ENCODE measurements around the gene ACTL6B.
A peak's percentile ranks its signal among the peaks of the same experiment; 100 is the strongest.

Gene ACTL6B

GRCh38 chr7:100678291-100678984 is 22.2 kb upstream of the ACTL6B start:
- TF ChIP-seq TAF1 (IDR thresholded peaks at IDR 0.05; ENCODE audit: low read depth), result no peak
- no peak for TF ChIP-seq YY1 (IDR thresholded peaks at IDR 0.05; ENCODE audit: low read depth)

- TF ChIP-seq RAD21 (IDR thresholded peaks at IDR 0.05; ENCODE audit: low read depth) (no peak), TAF1 (IDR thresholded peaks at IDR 0.05; ENCODE audit: low read depth) (no peak), EGR1 (IDR thresholded peaks at IDR 0.05) (no peak), FOXM1 (IDR thresholded peaks at IDR 0.05; ENCODE audit: borderline replicate concordance, low read depth) (no peak), CEBPB (IDR thresholded peaks at IDR 0.05) (no peak), NFIC (IDR thresholded peaks at IDR 0.05) (no peak), EP300 (IDR thresholded peaks at IDR 0.05; ENCODE audit: borderline replicate concordance) (no peak), TCF12 (IDR thresholded peaks at IDR 0.05; ENCODE audit: low read depth) (no peak), ZBTB7A (IDR thresholded peaks at IDR 0.05; ENCODE audit: low read depth) (no peak), CREB1 (IDR thresholded peaks at IDR 0.05; ENCODE audit: low read depth) (no peak), YY1 (IDR thresholded peaks at IDR 0.05; ENCODE audit: low read depth) (no peak)
- TF ChIP-seq, protein P1, sequence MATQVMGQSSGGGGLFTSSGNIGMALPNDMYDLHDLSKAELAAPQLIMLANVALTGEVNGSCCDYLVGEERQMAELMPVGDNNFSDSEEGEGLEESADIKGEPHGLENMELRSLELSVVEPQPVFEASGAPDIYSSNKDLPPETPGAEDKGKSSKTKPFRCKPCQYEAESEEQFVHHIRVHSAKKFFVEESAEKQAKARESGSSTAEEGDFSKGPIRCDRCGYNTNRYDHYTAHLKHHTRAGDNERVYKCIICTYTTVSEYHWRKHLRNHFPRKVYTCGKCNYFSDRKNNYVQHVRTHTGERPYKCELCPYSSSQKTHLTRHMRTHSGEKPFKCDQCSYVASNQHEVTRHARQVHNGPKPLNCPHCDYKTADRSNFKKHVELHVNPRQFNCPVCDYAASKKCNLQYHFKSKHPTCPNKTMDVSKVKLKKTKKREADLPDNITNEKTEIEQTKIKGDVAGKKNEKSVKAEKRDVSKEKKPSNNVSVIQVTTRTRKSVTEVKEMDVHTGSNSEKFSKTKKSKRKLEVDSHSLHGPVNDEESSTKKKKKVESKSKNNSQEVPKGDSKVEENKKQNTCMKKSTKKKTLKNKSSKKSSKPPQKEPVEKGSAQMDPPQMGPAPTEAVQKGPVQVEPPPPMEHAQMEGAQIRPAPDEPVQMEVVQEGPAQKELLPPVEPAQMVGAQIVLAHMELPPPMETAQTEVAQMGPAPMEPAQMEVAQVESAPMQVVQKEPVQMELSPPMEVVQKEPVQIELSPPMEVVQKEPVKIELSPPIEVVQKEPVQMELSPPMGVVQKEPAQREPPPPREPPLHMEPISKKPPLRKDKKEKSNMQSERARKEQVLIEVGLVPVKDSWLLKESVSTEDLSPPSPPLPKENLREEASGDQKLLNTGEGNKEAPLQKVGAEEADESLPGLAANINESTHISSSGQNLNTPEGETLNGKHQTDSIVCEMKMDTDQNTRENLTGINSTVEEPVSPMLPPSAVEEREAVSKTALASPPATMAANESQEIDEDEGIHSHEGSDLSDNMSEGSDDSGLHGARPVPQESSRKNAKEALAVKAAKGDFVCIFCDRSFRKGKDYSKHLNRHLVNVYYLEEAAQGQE (IDR thresholded peaks at IDR 0.05; ENCODE audit: low read depth), result no peak
These were observed 21.3 kb upstream of the ACTL6B start for GRCh38 chr7:100677308-100678267.

DNA sequence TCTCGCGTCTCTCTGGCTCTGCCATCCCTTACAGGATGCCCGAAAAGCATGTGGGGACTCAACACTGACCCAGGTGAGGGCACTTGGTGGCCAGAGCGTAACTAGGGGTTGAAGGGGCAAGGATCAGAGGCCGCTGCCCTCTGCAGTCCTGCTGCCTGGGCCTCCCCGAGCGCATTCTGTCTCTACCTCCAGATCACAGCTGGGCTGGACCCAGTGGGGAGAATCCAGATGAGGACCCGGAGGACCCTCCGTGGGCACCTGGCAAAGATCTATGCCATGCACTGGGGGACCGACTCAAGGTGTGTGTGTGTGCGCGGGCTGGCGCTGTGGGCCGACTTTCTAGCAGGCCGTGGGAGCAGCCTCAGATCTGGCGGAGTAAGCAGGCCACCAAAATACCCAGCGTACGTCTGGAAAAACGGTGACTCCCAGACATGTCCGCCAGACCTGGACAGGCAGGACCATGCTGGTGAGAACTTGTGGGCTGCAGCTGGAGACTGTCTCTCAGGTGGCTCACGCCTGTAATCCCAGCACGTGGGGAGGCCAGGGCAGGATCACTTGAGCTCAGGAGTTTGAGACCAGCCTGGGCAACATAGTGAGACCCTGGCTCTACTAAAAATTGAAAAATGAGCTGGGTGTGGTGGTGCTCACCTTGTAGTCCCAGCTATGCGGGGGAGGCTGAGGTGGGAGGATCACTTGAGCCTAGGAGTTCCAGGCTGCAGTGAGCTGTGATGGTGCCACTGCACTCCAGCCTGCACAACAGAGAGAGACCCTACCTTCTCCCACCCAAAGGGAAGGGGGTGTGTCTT is 20.5 kb upstream of the ACTL6B start:
- no peak for TF ChIP-seq MAX (IDR thresholded peaks at IDR 0.05)

DNA sequence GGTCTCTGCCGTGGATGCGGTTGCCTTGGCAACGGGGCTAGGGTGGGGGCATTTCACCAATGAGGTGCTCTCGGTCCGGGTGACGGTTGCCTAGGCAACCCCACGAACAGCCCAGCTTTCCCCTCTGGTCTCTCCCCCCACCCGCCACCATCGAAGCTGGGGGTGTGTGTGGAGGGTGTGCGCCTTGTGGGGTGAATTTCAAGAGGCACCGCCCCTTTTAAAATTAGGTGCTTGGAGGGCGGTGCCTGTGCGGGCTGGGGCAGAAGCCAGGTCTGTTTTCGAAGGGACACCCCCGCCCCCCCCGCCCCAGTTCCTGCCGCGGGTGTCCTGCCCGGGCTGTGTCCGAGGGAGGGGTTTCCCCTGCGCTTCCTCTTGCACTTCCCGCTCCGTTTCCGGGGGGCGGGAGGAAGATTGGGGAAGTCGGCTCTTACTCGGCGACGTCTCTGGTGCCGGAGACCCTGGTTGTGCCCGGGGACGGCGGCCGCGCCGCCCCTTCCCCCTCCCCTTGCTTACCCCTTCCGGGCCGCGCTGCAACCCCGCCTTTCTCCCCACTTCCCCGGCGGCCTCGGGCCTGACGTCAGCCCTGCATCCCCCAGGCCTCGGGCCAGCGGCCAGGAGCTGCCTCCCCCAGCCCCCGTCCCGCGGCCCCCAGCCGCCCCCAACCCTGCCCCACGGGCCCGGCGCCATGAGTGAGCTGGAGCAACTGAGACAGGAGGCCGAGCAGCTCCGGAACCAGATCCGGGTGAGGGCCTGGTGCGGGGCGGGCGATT is 19.5 kb upstream of the ACTL6B start:
- TF ChIP-seq MAX (IDR thresholded peaks at IDR 0.05), result no peak
- peak; percentile 48 for TF ChIP-seq EGR1 (IDR thresholded peaks at IDR 0.05)
- TF ChIP-seq YY1 (IDR thresholded peaks at IDR 0.05; ENCODE audit: low read depth), result 0 out of 2 replicates have a peak, but pooled peaks have one; percentile 9
- 0 out of 2 replicates have a peak, but pooled peaks have one; percentile 70 for TF ChIP-seq ZBTB7A (IDR thresholded peaks at IDR 0.05; ENCODE audit: low read depth)
- no peak for TF ChIP-seq TAF1 (IDR thresholded peaks at IDR 0.05; ENCODE audit: low read depth)

DNA sequence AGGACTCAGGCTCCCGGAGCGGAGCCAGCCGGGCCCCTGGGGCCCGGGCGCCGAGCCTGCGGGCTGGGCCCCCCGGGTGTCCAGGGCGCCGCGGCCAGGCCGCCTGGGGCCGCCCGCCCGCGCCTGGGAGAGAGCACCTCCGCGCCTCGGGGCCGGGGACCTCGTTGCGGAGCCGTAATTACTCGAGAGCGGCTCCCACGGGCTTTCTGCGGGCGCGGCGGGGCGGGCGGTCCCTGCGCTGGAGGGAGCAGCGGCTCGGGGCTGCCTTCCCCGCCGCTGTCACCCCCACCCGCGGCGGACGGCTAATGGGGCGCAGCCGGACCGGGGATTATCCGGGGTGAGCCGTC is 18.8 kb upstream of the ACTL6B start:
- TF ChIP-seq NFIC (IDR thresholded peaks at IDR 0.05) (no peak), ZBTB7A (IDR thresholded peaks at IDR 0.05; ENCODE audit: low read depth) (no peak), TAF1 (IDR thresholded peaks at IDR 0.05; ENCODE audit: low read depth) (peak; percentile 48; the same call in 1 of the 2 replicates), EP300 (IDR thresholded peaks at IDR 0.05; ENCODE audit: borderline replicate concordance) (no peak), CREB1 (IDR thresholded peaks at IDR 0.05; ENCODE audit: low read depth) (no peak), RAD21 (IDR thresholded peaks at IDR 0.05; ENCODE audit: low read depth) (no peak)

GRCh38 chr7:100674411-100675104 is 18.3 kb upstream of the ACTL6B start:
- TF ChIP-seq ZBTB7A (IDR thresholded peaks at IDR 0.05; ENCODE audit: low read depth), result peak; percentile 52; the same call in 1 of the 2 replicates
- no peak; the same call in 1 of the 2 replicates for TF ChIP-seq TAF1 (IDR thresholded peaks at IDR 0.05; ENCODE audit: low read depth)

- TF ChIP-seq TEAD4 (IDR thresholded peaks at IDR 0.05) (no peak), MAX (IDR thresholded peaks at IDR 0.05) (0 out of 2 replicates have a peak, but pooled peaks have one; percentile 11)
These were observed 17.7 kb upstream of the ACTL6B start for GRCh38 chr7:100673942-100674410.

All from Ishikawa (cell line).